ENCODE data around the gene KCNQ5.

KCNQ5 gene

DNA sequence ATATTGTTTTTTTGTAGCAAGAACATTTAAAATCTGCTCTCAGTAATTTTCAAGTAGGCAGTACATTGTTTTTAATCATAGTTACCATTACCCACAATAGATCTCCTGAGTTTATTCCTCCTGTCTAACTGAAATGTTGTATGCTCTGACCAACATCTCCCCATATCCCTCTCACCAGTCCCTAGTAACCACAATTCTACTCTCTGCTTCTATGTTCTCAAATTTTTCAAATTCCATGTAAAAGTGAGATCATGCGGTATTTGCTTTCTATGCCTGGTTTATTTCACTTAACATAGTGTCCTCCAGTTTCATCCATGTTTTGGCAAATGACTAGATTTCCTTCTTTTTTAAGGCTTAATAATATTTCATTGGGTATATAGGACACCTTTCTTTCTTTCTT, 300.5 kb downstream of the KCNQ5 start:
- TF ChIP-seq, protein P1, sequence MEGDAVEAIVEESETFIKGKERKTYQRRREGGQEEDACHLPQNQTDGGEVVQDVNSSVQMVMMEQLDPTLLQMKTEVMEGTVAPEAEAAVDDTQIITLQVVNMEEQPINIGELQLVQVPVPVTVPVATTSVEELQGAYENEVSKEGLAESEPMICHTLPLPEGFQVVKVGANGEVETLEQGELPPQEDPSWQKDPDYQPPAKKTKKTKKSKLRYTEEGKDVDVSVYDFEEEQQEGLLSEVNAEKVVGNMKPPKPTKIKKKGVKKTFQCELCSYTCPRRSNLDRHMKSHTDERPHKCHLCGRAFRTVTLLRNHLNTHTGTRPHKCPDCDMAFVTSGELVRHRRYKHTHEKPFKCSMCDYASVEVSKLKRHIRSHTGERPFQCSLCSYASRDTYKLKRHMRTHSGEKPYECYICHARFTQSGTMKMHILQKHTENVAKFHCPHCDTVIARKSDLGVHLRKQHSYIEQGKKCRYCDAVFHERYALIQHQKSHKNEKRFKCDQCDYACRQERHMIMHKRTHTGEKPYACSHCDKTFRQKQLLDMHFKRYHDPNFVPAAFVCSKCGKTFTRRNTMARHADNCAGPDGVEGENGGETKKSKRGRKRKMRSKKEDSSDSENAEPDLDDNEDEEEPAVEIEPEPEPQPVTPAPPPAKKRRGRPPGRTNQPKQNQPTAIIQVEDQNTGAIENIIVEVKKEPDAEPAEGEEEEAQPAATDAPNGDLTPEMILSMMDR (IDR thresholded peaks at IDR 0.05; ENCODE audit: insufficient read depth, low read depth, low read length, missing control alignments) = no peak

DNA sequence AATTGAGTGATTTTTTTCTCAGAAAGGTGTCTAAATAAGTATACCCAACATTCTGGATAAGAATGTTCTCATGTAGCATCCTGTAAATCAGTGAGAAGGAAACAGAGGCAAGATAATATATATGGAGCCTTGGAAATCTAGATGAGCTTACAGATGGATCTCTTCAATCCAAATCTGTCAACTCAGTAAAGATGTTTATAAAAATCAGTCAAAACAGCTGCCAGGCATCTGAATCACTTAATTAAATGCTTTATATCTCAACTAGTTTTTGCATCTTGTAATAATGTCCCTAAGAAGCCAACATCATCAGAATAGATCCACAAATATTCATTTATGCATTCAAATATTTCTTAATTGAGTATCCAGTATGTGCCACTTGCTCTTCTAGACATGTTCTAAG, 303.3 kb downstream of the KCNQ5 start:
- DNase-seq (ENCODE audit: low read depth) = no peak
- TF ChIP-seq, protein P1 (IDR thresholded peaks at IDR 0.05; ENCODE audit: insufficient read depth, low read depth, low read length, missing control alignments) = no peak
- no peak overlapping the region for H3K4me3 ChIP-seq (ENCODE audit: low read length)

More for the DNA sequence above, 300.5 kb downstream of the KCNQ5 start:
- DNase-seq (ENCODE audit: low read depth) = no peak
- no peak overlapping the region for H3K4me3 ChIP-seq (ENCODE audit: low read length)

DNA sequence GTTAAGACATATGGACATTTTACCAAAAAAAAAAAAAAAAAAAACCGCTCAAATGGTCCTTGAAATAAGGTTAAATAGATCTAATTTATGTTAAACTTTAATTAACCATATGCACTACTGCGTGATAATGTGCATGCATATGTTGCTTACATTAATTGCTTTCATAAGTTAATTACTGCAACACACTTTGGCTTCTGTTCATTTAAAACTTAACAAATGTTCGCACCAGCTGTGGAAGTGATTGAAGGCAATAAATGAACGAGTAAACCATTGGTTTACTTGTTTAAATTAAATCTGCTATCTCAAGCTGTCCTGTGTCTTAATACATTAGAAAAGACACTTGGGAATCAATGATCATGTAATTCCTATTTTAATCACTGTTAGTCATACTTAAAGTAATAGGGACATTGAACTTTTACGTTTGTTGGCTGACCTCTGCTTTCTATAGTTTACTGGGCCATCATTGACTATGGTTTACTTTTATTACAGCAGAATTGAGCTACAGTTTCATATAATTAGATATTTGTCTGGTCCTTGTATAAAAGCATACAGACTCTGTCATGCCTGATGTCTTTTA, 308.8 kb downstream of the KCNQ5 start:
- H3K4me3 ChIP-seq (ENCODE audit: low read length) = no peak overlapping the region
- TF ChIP-seq, protein P1 (IDR thresholded peaks at IDR 0.05; ENCODE audit: insufficient read depth, low read depth, low read length, missing control alignments) = no peak
- DNase-seq (ENCODE audit: low read depth) = no peak

DNA sequence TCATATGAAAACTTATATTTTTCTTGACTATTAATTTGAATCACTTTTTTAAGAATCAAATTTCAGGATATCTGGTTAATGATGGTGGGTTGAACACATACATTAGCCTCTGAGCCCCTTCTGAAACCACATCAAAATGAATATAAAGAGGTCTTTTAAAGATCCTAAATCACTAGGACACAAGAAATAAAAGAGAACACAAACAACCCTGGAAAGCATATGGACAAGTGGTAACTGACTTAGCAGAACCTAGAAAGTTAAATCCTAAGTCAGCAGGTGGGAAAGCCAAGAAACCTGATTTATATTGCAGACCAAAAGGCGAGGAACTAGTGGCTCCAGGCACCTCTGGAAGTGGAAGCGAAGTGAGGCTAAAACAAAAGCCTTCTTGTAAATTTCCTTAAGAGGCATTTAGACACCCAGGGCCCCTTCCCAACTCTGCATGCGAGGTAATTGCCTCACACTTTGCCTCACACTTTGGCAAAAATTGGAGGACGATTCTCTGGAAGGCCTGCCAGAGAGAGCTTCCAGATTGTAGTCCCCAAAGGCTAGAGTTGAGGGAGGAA, 309.5 kb downstream of the KCNQ5 start:
- TF ChIP-seq, protein P1 (IDR thresholded peaks at IDR 0.05; ENCODE audit: insufficient read depth, low read depth, low read length, missing control alignments) = no peak
- H3K4me3 ChIP-seq (ENCODE audit: low read length) = no peak overlapping the region

DNA sequence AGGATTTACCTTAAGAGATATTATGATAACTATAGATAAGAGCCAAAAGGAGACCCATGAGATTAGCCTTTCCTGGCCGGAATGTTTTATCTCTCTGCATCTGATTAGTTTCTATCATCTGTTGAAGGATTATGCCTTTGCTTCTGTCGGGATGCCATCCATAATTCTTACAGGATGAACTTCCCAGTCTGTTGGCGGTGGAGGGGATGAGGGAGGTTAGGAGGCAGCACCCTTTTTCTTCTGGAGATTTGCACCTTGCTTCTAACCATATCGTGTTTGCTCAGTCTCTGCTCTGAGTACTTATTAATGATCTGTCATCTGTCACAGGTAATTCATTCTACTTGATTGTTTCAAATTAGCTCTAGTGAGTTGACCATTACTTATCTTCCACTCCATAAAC, 311.4 kb downstream of the KCNQ5 start:
- TF ChIP-seq, protein P1 (IDR thresholded peaks at IDR 0.05; ENCODE audit: insufficient read depth, low read depth, low read length, missing control alignments) = no peak
- H3K4me3 ChIP-seq (ENCODE audit: low read length) = no peak overlapping the region
- DNase-seq (ENCODE audit: low read depth) = no peak

More for the DNA sequence above, 309.5 kb downstream of the KCNQ5 start:
- no peak for DNase-seq (ENCODE audit: low read depth)

DNA sequence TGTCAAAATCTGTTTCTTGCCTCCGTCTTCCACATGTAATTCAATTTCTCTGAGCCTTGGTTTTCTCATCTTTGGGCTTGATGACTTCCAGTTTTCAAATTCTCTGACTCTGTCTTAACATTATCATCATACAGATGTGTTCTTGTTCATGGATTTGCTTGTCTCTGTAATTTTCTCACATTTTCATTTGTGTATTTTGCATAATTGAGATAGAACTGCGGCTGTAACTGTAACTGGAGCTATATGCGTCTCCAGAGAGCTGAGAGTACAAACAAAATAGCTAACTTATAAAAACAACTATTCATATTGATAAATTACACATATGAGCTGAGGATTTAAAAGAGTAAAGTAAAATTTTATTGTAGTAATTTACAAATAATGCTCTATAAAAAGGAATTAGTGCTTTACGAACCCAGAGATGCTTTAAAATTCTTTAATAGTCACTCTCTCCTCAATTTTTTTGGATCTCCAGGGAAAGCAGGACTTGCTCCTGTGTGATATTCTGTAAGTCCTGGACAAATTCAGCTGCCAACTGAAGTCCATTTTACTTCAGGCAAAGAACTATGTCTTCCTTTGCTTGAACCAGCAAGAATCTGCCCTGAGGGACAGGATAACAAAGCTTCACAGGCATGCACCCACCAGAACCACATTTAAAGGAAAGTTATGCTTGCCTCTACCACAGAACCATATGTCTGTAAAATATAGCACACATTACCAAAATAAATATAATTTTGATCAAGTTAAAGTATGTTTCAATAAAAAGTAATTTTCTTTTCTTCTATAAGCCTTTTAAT, 315.1 kb downstream of the KCNQ5 start:
- no peak for DNase-seq (ENCODE audit: low read depth)
- H3K4me3 ChIP-seq (ENCODE audit: low read length) = no peak overlapping the region
- TF ChIP-seq, protein P1 (IDR thresholded peaks at IDR 0.05; ENCODE audit: insufficient read depth, low read depth, low read length, missing control alignments) = no peak

All from epithelial cell of esophagus (primary cell).